Activated effector memory CD4-positive, alpha-beta T cell treated with anti-CD3 and anti-CD28 coated beads, Interleukin-2, amount 50 U/mL, for 16 hours (primary cell): ENCODE data around the gene ACKR4.
"Not testable (repeated sequence)": the region's sequence is repeated elsewhere in the genome, so short reads cannot be mapped to it uniquely, and the experiment has no call there.

Experiments
- DNase-seq: peaks from one replicate; pipeline ENCODE4 v3.0.0-alpha.2; 2020

ACKR4 gene

DNA sequence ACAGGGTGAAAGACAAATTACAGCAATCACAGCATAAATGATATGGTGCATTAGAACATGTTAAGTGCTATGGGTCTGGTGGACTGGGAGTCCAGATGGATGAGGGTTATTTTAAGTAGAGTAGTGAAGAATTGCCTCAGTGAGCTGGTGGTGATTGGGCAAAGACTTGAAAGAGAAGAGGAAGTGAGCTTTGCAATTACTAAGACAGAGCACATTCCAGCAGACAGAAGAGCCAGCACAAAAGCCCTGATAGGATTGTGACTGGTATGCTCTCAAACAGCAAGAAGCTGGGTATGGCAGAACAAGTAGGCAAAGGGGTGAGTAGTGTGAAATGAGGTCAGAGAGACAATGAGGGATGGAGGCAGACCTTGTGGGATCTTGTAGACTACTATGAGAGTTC is 2.1 kb upstream of the ACKR4 start:
- DNase-seq = no peak

GRCh38 chr3:132596326-132596725 is 744 bp upstream of the ACKR4 start:
- DNase-seq = no peak

DNA sequence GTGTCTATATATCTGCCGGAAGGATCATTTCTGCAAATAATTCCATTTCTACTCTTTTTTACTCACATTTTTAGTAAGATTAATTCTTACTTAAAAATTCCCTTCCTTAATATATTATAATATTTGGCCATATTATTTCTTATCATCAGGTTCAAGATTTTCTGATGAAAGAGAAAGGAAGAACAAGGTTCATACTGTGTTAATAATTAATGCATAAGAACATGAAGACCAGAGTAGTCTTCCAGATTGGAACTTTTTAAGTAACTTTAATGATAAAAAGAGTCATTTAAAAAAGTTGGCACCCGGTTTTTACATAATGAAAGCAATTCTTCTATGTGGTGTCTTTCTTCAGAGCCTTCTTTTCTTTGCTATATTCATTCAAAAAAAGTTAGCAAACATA is 590 bp downstream of the ACKR4 start:
- DNase-seq = no peak

GRCh38 chr3:132598181-132598580 is 1.1 kb downstream of the ACKR4 start:
- no peak for DNase-seq

DNA sequence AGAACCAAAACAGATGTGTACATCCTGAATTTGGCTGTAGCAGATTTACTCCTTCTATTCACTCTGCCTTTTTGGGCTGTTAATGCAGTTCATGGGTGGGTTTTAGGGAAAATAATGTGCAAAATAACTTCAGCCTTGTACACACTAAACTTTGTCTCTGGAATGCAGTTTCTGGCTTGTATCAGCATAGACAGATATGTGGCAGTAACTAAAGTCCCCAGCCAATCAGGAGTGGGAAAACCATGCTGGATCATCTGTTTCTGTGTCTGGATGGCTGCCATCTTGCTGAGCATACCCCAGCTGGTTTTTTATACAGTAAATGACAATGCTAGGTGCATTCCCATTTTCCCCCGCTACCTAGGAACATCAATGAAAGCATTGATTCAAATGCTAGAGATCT is 3.5 kb downstream of the ACKR4 start:
- DNase-seq = not testable (repeated sequence)

DNA sequence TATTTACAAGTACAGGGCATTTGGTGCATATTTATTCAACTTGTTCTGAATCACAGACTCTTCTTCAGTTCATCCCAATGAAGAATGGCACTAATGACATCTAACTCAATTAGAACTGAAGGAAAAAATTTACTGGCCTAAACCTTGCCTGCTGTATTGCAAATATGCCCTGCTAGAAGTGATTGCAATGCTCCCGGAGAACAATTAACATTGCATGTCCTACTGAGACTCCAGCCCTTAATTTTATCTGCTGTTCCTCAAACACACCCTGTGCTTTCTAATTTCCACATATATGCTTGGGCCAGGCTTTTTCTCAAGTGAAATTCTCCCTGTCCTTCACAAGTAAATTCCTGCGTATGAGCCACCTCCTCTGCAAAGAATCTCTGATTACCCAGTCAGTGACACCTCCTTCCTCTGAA is 8.3 kb downstream of the ACKR4 start:
- DNase-seq = no peak

DNA sequence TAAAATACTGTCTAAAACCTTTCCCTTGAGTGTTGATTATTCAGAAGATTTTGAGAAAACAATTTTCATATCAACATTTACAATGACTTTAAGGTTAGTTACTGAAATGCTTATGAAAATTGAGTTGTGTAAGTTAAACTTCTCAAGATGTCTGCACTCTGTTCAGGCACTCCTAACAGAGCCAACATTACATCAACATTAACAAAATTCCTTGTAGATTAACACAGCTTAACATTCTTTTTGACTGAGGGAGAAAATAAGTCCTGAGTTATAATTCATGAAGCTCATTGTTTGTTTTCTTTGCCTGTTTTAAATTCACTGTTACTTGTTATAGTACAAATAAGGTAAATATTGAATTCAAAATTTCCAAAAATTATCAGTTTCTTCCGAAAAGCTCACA is 9.0 kb downstream of the ACKR4 start:
- DNase-seq = no peak

DNA sequence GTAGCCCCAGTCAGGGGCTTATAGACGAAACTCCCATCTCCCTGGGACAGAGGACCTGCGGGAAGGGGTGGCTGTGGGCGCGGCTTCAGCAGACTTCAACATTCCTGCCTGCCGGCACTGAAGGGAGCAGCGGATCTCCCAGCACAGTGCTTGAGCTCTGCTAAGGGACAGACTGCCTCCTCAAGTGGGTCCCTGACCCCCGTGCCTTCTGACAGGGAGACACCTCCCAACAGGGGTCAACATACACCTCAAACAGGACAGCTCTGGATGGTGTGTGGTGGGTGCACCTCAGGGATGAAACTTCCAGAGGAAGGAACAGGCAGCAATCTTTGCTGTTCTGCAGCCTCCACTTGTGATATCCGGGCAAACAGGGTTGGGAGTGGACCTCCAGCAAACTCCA is 9.6 kb downstream of the ACKR4 start:
- DNase-seq = not testable (repeated sequence)

DNA sequence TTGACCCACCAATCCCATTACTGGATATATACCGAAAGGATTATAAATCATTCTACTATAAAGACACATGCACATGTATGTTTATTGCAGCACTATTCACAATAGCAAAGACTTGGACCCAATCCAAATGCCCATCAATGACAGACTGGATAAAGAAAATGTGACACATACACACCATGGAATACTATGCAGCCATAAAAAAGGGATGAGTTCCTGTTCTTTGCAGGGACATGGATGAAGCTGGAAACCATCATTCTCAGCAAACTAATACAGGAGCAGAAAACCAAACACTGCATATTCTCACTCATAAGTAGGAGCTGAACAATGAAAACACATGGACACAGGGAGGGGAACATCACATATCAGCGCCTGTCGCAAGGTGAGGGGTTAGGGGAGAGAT is 18.2 kb downstream of the ACKR4 start:
- not testable (repeated sequence) for DNase-seq

GRCh38 chr3:132615881-132616280 is 18.8 kb downstream of the ACKR4 start:
- DNase-seq = no peak

DNA sequence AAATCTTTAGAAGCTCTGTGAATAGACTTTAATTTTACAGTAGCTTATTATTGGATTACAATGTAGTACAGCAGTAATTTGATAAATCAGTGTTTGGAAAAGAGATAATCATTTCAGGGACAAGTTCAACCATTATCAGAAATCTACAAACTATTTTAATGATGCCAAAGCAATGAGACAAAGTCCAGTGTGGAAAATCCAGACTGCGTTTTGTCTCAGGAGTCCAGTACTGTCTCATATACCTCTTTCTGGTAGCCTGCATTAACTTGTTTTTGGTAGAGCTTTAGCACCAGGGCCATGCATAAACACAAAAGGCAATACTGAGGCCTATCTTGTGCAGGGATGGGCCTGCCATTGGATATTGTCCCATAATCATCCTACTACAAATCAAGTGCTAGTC is 19.7 kb downstream of the ACKR4 start:
- no peak for DNase-seq

GRCh38 chr3:132622148-132622547 is 25.1 kb downstream of the ACKR4 start:
- no peak for DNase-seq

DNA sequence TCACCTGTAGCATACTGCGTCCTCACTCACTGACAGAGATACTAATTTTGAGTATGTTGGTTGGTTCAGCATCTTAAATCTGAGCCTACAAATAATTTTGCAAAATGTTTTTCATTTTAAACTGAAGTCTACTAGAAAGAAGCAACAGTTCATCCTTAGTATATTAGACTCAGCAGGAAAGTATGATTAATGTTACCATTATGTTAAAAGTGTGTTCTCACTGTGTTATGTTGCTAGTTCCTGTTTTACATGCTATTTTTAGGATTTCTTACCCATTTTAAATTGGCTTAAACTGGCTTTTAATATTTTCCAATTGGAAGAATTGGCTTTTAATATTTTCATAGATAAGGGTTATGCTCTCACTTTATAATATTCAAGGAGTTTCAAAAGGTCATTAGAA is 25.7 kb downstream of the ACKR4 start:
- DNase-seq = no peak

GRCh38 chr3:132623646-132624045 is 26.6 kb downstream of the ACKR4 start:
- DNase-seq = no peak

DNA sequence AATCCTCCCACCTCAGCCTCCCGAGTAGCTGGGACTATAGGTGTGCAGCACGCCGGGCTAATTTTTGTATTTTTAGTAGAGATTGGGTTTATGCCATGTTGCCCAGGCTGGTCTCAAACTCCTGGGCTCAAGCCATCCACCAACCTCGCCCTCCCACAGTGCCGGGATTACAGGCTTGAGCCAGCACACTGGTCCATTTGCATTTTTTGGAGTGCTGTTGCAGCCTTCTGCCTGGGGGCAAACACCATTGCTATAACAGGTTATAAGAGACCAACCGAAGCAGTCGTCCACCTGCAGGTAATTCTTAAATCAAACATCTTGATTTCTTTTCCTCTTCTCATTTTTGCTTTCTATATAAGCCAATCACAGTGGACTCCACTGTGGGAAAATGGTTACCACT is 27.7 kb downstream of the ACKR4 start:
- no peak for DNase-seq

DNA sequence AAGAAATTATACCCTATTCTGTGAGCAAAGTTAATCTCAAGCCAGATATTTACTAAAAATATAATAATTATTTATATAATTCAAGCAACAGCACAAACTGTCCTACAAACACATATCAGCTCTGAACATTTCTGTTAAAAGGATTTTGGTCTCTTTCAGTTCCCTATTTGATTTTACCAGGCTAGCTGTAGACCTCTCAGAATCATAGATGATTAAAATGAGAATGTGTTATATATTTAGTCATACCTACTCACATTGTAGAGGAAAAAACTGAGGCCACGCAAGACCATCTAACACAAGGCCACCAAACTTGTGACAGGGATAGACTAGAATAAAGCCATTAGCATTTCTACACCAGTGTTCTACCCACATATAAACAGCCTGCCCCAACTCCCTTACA is 28.5 kb downstream of the ACKR4 start:
- DNase-seq = no peak

GRCh38 chr3:132626955-132627354 is 29.9 kb downstream of the ACKR4 start:
- DNase-seq = no peak

DNA sequence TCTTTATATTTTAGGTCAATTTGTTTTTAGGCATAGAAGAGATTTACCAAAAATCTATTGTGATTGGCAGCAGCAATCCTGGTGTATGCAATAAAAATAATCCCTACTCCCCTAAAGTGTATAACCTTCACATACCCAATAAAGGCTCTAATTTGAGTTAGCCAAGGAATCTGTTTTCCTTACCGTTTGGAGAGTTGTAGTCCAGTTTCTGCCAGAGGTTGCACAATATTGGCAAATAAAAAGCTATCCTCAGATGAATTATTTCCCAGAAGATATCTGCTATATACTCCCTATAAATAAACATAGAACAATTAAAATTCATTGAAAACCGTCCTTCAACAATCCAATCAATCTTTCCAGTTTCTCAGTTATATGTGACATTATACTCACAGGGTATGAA is 31.1 kb downstream of the ACKR4 start:
- DNase-seq = no peak

DNA sequence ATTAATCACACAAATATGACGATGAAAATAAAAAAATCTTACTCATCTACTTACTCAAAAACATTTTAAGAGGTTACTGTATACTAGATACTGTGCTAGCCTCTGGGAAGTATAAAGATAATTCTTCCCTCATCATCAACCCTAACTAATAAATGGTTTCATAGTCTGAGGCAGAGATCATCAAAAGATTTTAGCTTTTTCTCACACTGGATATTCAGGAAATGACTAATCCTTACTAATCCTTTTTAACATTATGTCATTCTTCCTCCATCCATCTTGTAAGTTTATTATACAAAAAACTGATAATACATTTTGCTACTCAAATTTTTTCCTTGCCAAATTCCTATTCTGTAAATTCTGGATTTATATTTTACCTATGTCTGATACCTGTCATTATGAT is 32.9 kb downstream of the ACKR4 start:
- no peak for DNase-seq

GRCh38 chr3:132630612-132631011 is 33.5 kb downstream of the ACKR4 start:
- no peak for DNase-seq

GRCh38 chr3:132635052-132635451 is 38.0 kb downstream of the ACKR4 start:
- no peak for DNase-seq

DNA sequence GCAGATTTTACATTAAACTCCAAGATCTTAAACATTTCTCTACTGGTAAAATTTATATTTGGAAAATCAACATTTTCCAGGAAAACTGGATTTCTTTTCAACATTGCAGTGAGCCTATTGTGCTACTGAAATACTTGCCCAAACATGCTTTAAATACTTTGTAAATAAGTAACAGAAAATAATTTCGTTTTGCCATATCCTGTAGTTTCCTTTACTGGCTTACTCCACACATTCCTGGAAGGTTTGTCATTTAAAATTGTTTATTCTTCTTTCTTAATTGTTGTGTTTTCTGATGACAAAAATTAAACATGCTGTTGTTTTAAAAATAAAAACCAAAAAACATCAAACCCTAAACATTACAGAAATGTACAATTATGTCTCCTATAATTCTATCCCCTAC is 40.5 kb downstream of the ACKR4 start:
- DNase-seq = no peak

DNA sequence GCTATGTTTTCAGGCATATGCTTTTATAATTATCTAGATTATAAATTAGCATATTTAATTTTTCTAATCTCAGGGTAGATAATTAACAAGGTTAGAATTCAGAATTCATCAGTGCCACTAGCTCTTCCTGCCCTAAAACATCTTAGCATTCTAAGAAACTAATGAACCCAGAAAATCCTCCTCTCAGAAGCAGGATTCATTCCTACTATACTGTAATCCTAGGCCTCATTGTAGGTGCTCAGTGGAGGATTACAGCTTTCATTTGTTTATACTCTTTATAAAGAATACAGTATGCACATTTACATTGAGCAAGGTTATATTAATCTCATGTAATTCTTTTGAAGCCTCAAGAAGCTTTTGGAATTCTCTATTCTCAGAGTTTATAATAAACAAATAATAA is 41.6 kb downstream of the ACKR4 start:
- no peak for DNase-seq

GRCh38 chr3:132641427-132641826 is 44.4 kb downstream of the ACKR4 start:
- not testable (repeated sequence) for DNase-seq

GRCh38 chr3:132641837-132642538 is 44.9 kb downstream of the ACKR4 start:
- no peak for DNase-seq

DNA sequence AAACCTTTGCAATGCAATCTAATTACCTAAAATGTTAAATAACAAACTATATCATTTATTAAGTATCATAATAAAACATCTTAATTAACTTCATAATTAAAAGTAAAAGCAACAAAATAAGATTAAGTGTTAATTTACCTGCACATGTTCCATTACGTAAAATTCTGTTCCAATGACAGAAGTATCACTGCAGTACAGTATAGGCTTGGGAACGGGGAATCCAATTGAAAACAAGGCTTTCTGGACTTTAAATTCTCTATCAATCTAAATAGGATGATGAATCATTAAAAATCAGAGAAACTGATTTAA is 45.4 kb downstream of the ACKR4 start:
- no peak for DNase-seq
